ENCODE data around the gene CLEC18A.
A peak's percentile ranks its signal among the peaks of the same experiment; 100 is the strongest.

The CLEC18A gene

GRCh38 chr16:69929480-69929879, 21.7 kb upstream of the CLEC18A start:
- TF ChIP-seq CTCF (IDR thresholded peaks at IDR 0.05; ENCODE audit: low read depth, low read length, missing control alignments): no peak
- no peak for DNase-seq (ENCODE audit: extremely low read depth, low read depth)
- H3K4me3 ChIP-seq (replicated peaks; ENCODE audit: low read depth, low read length): no peak overlapping the region

- peak; percentile 71 for TF ChIP-seq CTCF (IDR thresholded peaks at IDR 0.05; ENCODE audit: low read depth, low read length, missing control alignments)
- no peak overlapping the region for H3K4me3 ChIP-seq (replicated peaks; ENCODE audit: low read depth, low read length)
- DNase-seq (ENCODE audit: extremely low read depth, low read depth): no peak
These were observed 20.9 kb upstream of the CLEC18A start for GRCh38 chr16:69930117-69930776.

DNA sequence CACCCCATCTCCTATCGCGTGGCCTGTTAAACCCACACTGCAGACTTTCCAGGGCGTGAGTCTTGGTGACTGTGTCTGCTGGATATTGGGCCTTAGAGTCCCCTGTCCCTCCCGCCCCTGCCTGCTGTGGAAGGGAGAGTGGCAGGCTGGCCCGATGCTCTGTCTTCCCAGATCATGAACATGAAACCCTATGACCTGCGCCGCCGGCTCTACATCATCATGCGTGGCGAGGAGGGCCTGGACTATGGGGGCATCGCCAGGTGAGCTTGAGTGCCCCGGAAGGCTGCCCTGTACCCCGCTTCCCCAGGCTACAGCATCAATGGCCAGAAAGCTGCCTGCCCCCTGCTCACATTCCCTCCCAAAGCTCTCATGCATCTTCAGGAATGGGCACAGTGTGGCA, 19.5 kb upstream of the CLEC18A start:
- TF ChIP-seq CTCF (IDR thresholded peaks at IDR 0.05; ENCODE audit: low read depth, low read length, missing control alignments): no peak
- no peak for DNase-seq (ENCODE audit: extremely low read depth, low read depth)
- H3K4me3 ChIP-seq (replicated peaks; ENCODE audit: low read depth, low read length): no peak overlapping the region

GRCh38 chr16:69932228-69932627, 18.9 kb upstream of the CLEC18A start:
- no peak overlapping the region for H3K4me3 ChIP-seq (replicated peaks; ENCODE audit: low read depth, low read length)
- no peak for DNase-seq (ENCODE audit: extremely low read depth, low read depth)
- TF ChIP-seq CTCF (IDR thresholded peaks at IDR 0.05; ENCODE audit: low read depth, low read length, missing control alignments): no peak

- no peak for TF ChIP-seq CTCF (IDR thresholded peaks at IDR 0.05; ENCODE audit: low read depth, low read length, missing control alignments)
- H3K4me3 ChIP-seq (replicated peaks; ENCODE audit: low read depth, low read length): no peak overlapping the region
- no peak for DNase-seq (ENCODE audit: extremely low read depth, low read depth)
These were observed 18.3 kb upstream of the CLEC18A start for GRCh38 chr16:69932691-69933392.

- DNase-seq (ENCODE audit: extremely low read depth, low read depth): no peak
- H3K4me3 ChIP-seq (replicated peaks; ENCODE audit: low read depth, low read length): no peak overlapping the region
- no peak for TF ChIP-seq CTCF (IDR thresholded peaks at IDR 0.05; ENCODE audit: low read depth, low read length, missing control alignments)
These were observed 17.1 kb upstream of the CLEC18A start for GRCh38 chr16:69934044-69934443.

All from HFF-Myc (cell line).